Mesenchymal stem cell (in vitro differentiated cells and primary cell): ENCODE results near the gene TMEM164.

Experiments
- DNase-seq: peaks from one replicate; pipeline ENCODE4 v3.0.0-alpha.2; 2013
- H2AFZ ChIP-seq: one replicate; pipeline ENCODE4 v1.6.1; 2013; ENCODE audit warnings: low read depth, mild to moderate bottlenecking, control low read depth, inconsistent platforms, low read length, moderate library complexity
- H2AK5ac ChIP-seq: 2 replicates; pipeline ENCODE4 v1.6.1; 2013; ENCODE audit warnings: low read length, moderate library complexity, mild to moderate bottlenecking, inconsistent platforms; ENCODE audit not compliant: severe bottlenecking
- H2BK120ac ChIP-seq: one replicate; pipeline ENCODE4 v1.6.1; 2013; ENCODE audit warnings: low read depth, mild to moderate bottlenecking, inconsistent platforms, low read length, moderate library complexity
- H2BK12ac ChIP-seq, 2 experiments: one replicate each; pipeline ENCODE4 v1.6.1; 2013; ENCODE audit warnings: inconsistent platforms in 2 of 2, low read length in 2 of 2, mild to moderate bottlenecking in 2 of 2, moderate library complexity in 2 of 2, control low read depth in 1 of 2
- H2BK15ac ChIP-seq: one replicate; pipeline ENCODE4 v1.6.1; 2013; ENCODE audit warnings: mild to moderate bottlenecking, low read depth, inconsistent platforms; ENCODE audit not compliant: poor library complexity, severe bottlenecking
- H2BK5ac ChIP-seq: 2 replicates; pipeline ENCODE4 v1.6.1; 2013; ENCODE audit warnings: low read depth, mild to moderate bottlenecking, low read length, control low read depth, inconsistent platforms; ENCODE audit not compliant: poor library complexity, severe bottlenecking
- H3K14ac ChIP-seq, 2 experiments: one replicate each; pipeline ENCODE4 v1.6.1; 2013; ENCODE audit warnings: inconsistent platforms in 2 of 2, low read length in 2 of 2, control low read depth in 1 of 2, mild to moderate bottlenecking in 1 of 2, moderate library complexity in 1 of 2
- H3K18ac ChIP-seq, 2 experiments: one replicate each; pipeline ENCODE4 v1.6.1; 2013; ENCODE audit warnings: inconsistent platforms in 2 of 2, low read length in 2 of 2, control low read depth in 1 of 2, low read depth in 1 of 2, mild to moderate bottlenecking in 1 of 2
- H3K23ac ChIP-seq, 2 experiments: one replicate each; pipeline ENCODE4 v1.6.1; 2013; ENCODE audit warnings: inconsistent platforms in 2 of 2, low read length in 2 of 2, mild to moderate bottlenecking in 2 of 2, moderate library complexity in 2 of 2, control low read depth in 1 of 2
- H3K27ac ChIP-seq: 2 replicates; pipeline ENCODE4 v1.5.1; 2013; ENCODE audit warnings: mild to moderate bottlenecking, moderate library complexity, low read length, control low read depth, inconsistent platforms; ENCODE audit not compliant: poor library complexity, severe bottlenecking
- H3K27me3 ChIP-seq, 2 experiments: 2 replicates each; pipeline versions ENCODE4 v1.6.1 to v1.7.0; 2013; ENCODE audit warnings: low read length in 2 of 2, mild to moderate bottlenecking in 2 of 2, moderate library complexity in 2 of 2, control low read depth in 1 of 2, inconsistent platforms in 1 of 2; ENCODE audit not compliant: control insufficient read depth in 1 of 2, insufficient read depth in 1 of 2
- H3K36me3 ChIP-seq, 2 experiments: 2 replicates each; pipeline versions ENCODE4 v1.6.1 to v1.7.0; 2013; ENCODE audit warnings: low read length in 2 of 2, control low read depth in 1 of 2, inconsistent platforms in 1 of 2, low read depth in 1 of 2, mild to moderate bottlenecking in 1 of 2; ENCODE audit not compliant: insufficient read depth in 2 of 2, control insufficient read depth in 1 of 2
- H3K4ac ChIP-seq, 2 experiments: one replicate each; pipeline ENCODE4 v1.6.1; 2013; ENCODE audit warnings: inconsistent platforms in 2 of 2, low read length in 2 of 2, mild to moderate bottlenecking in 2 of 2, moderate library complexity in 2 of 2, control low read depth in 1 of 2, low read depth in 1 of 2
- H3K4me1 ChIP-seq: 2 replicates; pipeline ENCODE4 v1.6.1; 2013; ENCODE audit warnings: low read depth, low read length, control low read depth; ENCODE audit not compliant: control insufficient read depth, insufficient read depth
- H3K4me2 ChIP-seq: 2 replicates; pipeline ENCODE4 v1.6.1; 2013; ENCODE audit warnings: low read length, mild to moderate bottlenecking, inconsistent platforms; ENCODE audit not compliant: poor library complexity, severe bottlenecking
- H3K4me3 ChIP-seq, 2 experiments: 2 replicates each; pipeline versions ENCODE4 v1.5.1 to v1.7.0; 2013; ENCODE audit warnings: low read length in 2 of 2, mild to moderate bottlenecking in 2 of 2, control low read depth in 1 of 2, low read depth in 1 of 2; ENCODE audit not compliant: insufficient read depth in 1 of 2
- H3K79me1 ChIP-seq: replicated peaks from 2 replicates; pipeline ENCODE4 v1.6.1; 2013; ENCODE audit warnings: mild to moderate bottlenecking, control low read depth, low read length, inconsistent platforms; ENCODE audit not compliant: poor library complexity, severe bottlenecking
- H3K9ac ChIP-seq: 2 replicates; pipeline ENCODE4 v1.7.0; 2013; ENCODE audit warnings: mild to moderate bottlenecking, low read length, moderate library complexity
- H3K9me3 ChIP-seq: 2 replicates; pipeline ENCODE4 v1.7.0; 2013; ENCODE audit warnings: mild to moderate bottlenecking, low read length; ENCODE audit not compliant: control insufficient read depth
- H4K8ac ChIP-seq: one replicate; pipeline ENCODE4 v1.6.1; 2013; ENCODE audit warnings: inconsistent platforms, mild to moderate bottlenecking, low read length, moderate library complexity
- H4K91ac ChIP-seq: one replicate; pipeline ENCODE4 v1.6.1; 2013; ENCODE audit warnings: mild to moderate bottlenecking, low read length, inconsistent platforms
- WGBS: methylation state at CpG from one replicate; pipeline ENCODE4 v1.1.7; 2013; ENCODE audit warnings: mixed read lengths; 5-methylcytosine and 5-hydroxymethylcytosine counted together

The TMEM164 gene

DNA sequence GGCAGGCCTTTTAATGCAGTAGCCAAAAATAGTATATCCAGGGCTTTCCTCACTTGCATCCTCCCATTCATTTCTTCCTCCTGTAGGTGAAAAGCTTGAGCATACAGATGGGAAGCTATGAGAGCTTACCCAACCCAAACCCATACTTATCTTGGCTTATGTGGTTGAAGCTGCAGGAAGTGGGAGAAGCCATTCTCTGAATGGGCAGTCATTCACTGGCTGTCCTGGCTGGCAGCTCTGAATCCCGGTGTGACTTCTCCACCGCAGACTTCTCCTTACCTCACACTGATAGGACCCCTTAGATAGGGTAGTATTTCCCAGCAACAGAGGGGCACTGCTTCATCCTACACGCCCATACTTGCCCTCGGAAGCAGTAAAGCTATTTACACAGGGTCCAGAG lies 189.6 kb downstream of the TMEM164 start:
- H3K4me1 ChIP-seq, result no peaks in the 10 kb centered on the region
- no peak overlapping the region for H3K27ac ChIP-seq
- no peak overlapping the region for H3K14ac ChIP-seq
- H4K8ac ChIP-seq, result no peak overlapping the region
- H3K4ac ChIP-seq, result no peak overlapping the region
- H2AFZ ChIP-seq, result no peak overlapping the region
- no peak overlapping the region for H3K4me3 ChIP-seq
- no peaks in the 10 kb centered on the region for H3K79me1 ChIP-seq
- H2AK5ac ChIP-seq, result no peak overlapping the region
- H3K18ac ChIP-seq, result peak overlapping the region in 1 of 2 experiments; percentile 11
- H3K27me3 ChIP-seq, result peaks cover 0 to 25% of the 10 kb centered on the region in 2 experiments
- no peak overlapping the region for H3K23ac ChIP-seq
- no peaks in the 10 kb centered on the region for H3K9me3 ChIP-seq
- no peak overlapping the region for H3K9ac ChIP-seq
- H3K4me2 ChIP-seq, result no peak overlapping the region
- no peak overlapping the region for H2BK12ac ChIP-seq
- DNase-seq, result no peak
- H2BK5ac ChIP-seq, result no peak overlapping the region
- no peak overlapping the region for H2BK120ac ChIP-seq
- H2BK15ac ChIP-seq, result no peak overlapping the region
- H4K91ac ChIP-seq, result no peak overlapping the region
- peaks cover 0 to 12% of the 10 kb centered on the region in 2 experiments for H3K36me3 ChIP-seq
- 100% methylated on average over 3 of the region's 4 CpGs for WGBS

GRCh38 chrX:110194977-110195376 lies 192.1 kb downstream of the TMEM164 start:
- Histone ChIP-seq H2AK5ac (no peak overlapping the region), H3K14ac (no peak overlapping the region), H3K27ac (no peak overlapping the region), H3K4me1 (no peaks in the 10 kb centered on the region), H2BK5ac (no peak overlapping the region), H3K79me1 (peaks cover 2% of the 10 kb centered on the region), H3K4me3 (no peak overlapping the region), H4K8ac (no peak overlapping the region), H3K4me2 (no peak overlapping the region), H3K23ac (no peak overlapping the region), H3K4ac (no peak overlapping the region), H2BK120ac (no peak overlapping the region), H3K9ac (no peak overlapping the region), H2AFZ (no peak overlapping the region), H2BK12ac (no peak overlapping the region), H3K36me3 (peaks cover 0 to 36% of the 10 kb centered on the region in 2 experiments), H3K18ac (peak overlapping the region in 1 of 2 experiments; percentile 21), H2BK15ac (no peak overlapping the region), H3K27me3 (peaks cover 0 to 32% of the 10 kb centered on the region in 2 experiments), H3K9me3 (no peaks in the 10 kb centered on the region), H4K91ac (no peak overlapping the region)
- 43% methylated on average over 2 of the region's 3 CpGs for WGBS
- no peak for DNase-seq

DNA sequence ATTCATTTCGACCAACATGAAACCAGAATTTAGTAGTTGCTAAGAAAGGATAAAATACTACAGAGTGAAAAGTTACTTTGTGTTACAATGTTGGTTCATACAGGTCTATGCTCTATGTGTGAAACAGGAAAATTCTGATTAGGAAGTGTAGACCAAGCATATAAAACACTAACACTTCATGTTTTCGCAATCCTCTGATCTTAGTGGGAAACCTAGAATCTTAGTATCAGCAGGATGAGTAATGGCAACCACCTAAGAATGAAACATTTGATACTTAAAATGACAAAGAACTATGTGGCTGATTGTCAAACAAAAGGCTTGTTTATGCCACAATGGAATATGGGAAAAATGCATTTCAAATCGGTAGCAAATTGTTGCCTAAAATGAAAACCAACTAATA lies 198.9 kb downstream of the TMEM164 start:
- H3K27ac ChIP-seq, result no peak overlapping the region

DNA sequence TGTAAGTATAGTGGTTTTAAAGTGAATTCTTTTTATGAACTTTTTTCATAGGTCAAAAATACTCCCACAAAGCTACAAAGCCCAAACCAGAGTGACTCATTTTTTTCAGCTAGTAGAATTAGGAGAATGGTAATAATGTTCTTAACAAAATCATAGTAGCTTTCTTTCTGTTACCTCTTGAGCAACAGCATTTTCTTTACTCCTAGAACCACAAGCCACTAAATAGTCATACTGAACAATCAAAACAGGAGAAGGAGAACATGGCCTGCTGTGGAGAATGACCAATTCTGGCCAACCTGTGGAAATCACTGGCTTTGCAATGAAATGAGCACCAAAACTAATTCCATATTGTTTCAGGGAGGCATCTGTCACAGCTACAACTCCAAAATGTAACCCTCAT lies 202.1 kb downstream of the TMEM164 start:
- peaks cover 0 to 11% of the 10 kb centered on the region in 2 experiments for H3K36me3 ChIP-seq
- peaks cover 0 to 17% of the 10 kb centered on the region in 2 experiments for H3K27me3 ChIP-seq
- H3K4me2 ChIP-seq, result no peak overlapping the region
- no peaks in the 10 kb centered on the region for H3K4me1 ChIP-seq
- H4K8ac ChIP-seq, result no peak overlapping the region
- H2BK5ac ChIP-seq, result no peak overlapping the region
- no peak overlapping the region for H3K4me3 ChIP-seq
- H3K79me1 ChIP-seq, result peaks cover 1% of the 10 kb centered on the region
- no peak overlapping the region for H3K9ac ChIP-seq
- no peak overlapping the region for H3K4ac ChIP-seq
- H2BK12ac ChIP-seq, result no peak overlapping the region
- no peak overlapping the region for H3K23ac ChIP-seq
- H4K91ac ChIP-seq, result no peak overlapping the region
- no peaks in the 10 kb centered on the region for H3K9me3 ChIP-seq
- H2AFZ ChIP-seq, result no peak overlapping the region
- H3K18ac ChIP-seq, result no peak overlapping the region
- no peak overlapping the region for H3K27ac ChIP-seq
- peak; percentile 61 for DNase-seq
- no peak overlapping the region for H2BK15ac ChIP-seq
- H2BK120ac ChIP-seq, result no peak overlapping the region
- H3K14ac ChIP-seq, result no peak overlapping the region
- no peak overlapping the region for H2AK5ac ChIP-seq

More for the DNA sequence above, 198.9 kb downstream of the TMEM164 start:
- H3K14ac ChIP-seq, result no peak overlapping the region
- H2BK120ac ChIP-seq, result no peak overlapping the region
- H3K4me1 ChIP-seq, result no peaks in the 10 kb centered on the region
- H4K8ac ChIP-seq, result no peak overlapping the region
- H3K9ac ChIP-seq, result no peak overlapping the region
- H3K79me1 ChIP-seq, result peaks cover 2% of the 10 kb centered on the region
- H2AK5ac ChIP-seq, result no peak overlapping the region
- H2BK5ac ChIP-seq, result no peak overlapping the region
- H3K4me2 ChIP-seq, result no peak overlapping the region
- H3K4me3 ChIP-seq, result no peak overlapping the region
- DNase-seq, result no peak
- H3K23ac ChIP-seq, result no peak overlapping the region
- no peak overlapping the region for H2BK12ac ChIP-seq
- H4K91ac ChIP-seq, result no peak overlapping the region
- peaks cover 0 to 16% of the 10 kb centered on the region in 2 experiments for H3K27me3 ChIP-seq
- peaks cover 0 to 39% of the 10 kb centered on the region in 2 experiments for H3K36me3 ChIP-seq
- no peak overlapping the region for H2AFZ ChIP-seq
- WGBS, result no CpG with 5 or more reads among the region's 3 CpGs
- no peak overlapping the region for H2BK15ac ChIP-seq
- no peak overlapping the region for H3K4ac ChIP-seq
- H3K9me3 ChIP-seq, result no peaks in the 10 kb centered on the region
- no peak overlapping the region for H3K18ac ChIP-seq
